ENCODE data around the gene MPP1.

MPP1 gene

GRCh38 chrX:154799556-154800348, 5.5 kb downstream of the MPP1 start:
- TF ChIP-seq CTCF (IDR thresholded peaks at IDR 0.05; ENCODE audit: low read depth, low read length, poor library complexity, severe bottlenecking) (no peak), EZH2phosphoT487 (IDR thresholded peaks at IDR 0.05; ENCODE audit: borderline replicate concordance, low read length) (no peak)
- Histone ChIP-seq H3K79me2 (ENCODE audit: control insufficient read depth, low read length) (no peaks in the 10 kb centered on the region), H3K9me3 (ENCODE audit: control insufficient read depth, insufficient read depth, low read length) (no peaks in the 10 kb centered on the region), H3K4me2 (ENCODE audit: low read length) (no peak overlapping the region), H3K27me3 (ENCODE audit: control insufficient read depth, low read length) (peaks cover 3% of the 10 kb centered on the region; the same call in 1 of the 2 replicates), H3K4me1 (ENCODE audit: control insufficient read depth, low read length) (0 out of 2 replicates have a peak, but pooled peaks cover 4% of the 10 kb centered on the region), H3K9me2 (replicated peaks; ENCODE audit: control insufficient read depth, low read length) (no peaks in the 10 kb centered on the region), H3K36me3 (ENCODE audit: control insufficient read depth, low read length) (no peaks in the 10 kb centered on the region), H3K4me3 (ENCODE audit: low read length) (no peak overlapping the region), H3F3A (ENCODE audit: control insufficient read depth, insufficient read depth) (no peaks in the 10 kb centered on the region), H3K27ac (ENCODE audit: low read depth, low read length) (no peak overlapping the region), H4K20me1 (ENCODE audit: control insufficient read depth, insufficient read depth, low read depth, low read length) (no peaks in the 10 kb centered on the region)

- TF ChIP-seq CTCF (IDR thresholded peaks at IDR 0.05; ENCODE audit: low read depth, low read length, poor library complexity, severe bottlenecking): no peak
- no peak for TF ChIP-seq EZH2phosphoT487 (IDR thresholded peaks at IDR 0.05; ENCODE audit: borderline replicate concordance, low read length)
- Histone ChIP-seq H3K4me2 (ENCODE audit: low read length) (no peak overlapping the region), H3K27ac (ENCODE audit: low read depth, low read length) (no peak overlapping the region)
These were observed 8.3 kb downstream of the MPP1 start for GRCh38 chrX:154797006-154797405.

GRCh38 chrX:154795016-154795415, 10.3 kb downstream of the MPP1 start:
- Histone ChIP-seq H3K27me3 (ENCODE audit: control insufficient read depth, low read length) (no peaks in the 10 kb centered on the region), H3K9me2 (replicated peaks; ENCODE audit: control insufficient read depth, low read length) (no peaks in the 10 kb centered on the region), H4K20me1 (ENCODE audit: control insufficient read depth, insufficient read depth, low read depth, low read length) (no peaks in the 10 kb centered on the region), H3K4me3 (ENCODE audit: low read length) (no peak overlapping the region), H3K27ac (ENCODE audit: low read depth, low read length) (no peak overlapping the region), H3K4me2 (ENCODE audit: low read length) (no peak overlapping the region), H3K79me2 (ENCODE audit: control insufficient read depth, low read length) (no peaks in the 10 kb centered on the region), H3K4me1 (ENCODE audit: control insufficient read depth, low read length) (no peaks in the 10 kb centered on the region), H3K9me3 (ENCODE audit: control insufficient read depth, insufficient read depth, low read length) (no peaks in the 10 kb centered on the region), H3K36me3 (ENCODE audit: control insufficient read depth, low read length) (no peaks in the 10 kb centered on the region), H3F3A (ENCODE audit: control insufficient read depth, insufficient read depth) (no peaks in the 10 kb centered on the region)
- TF ChIP-seq CTCF (IDR thresholded peaks at IDR 0.05; ENCODE audit: low read depth, low read length, poor library complexity, severe bottlenecking) (no peak), EZH2phosphoT487 (IDR thresholded peaks at IDR 0.05; ENCODE audit: borderline replicate concordance, low read length) (no peak)

More at GRCh38 chrX:154797006-154797405, 8.3 kb downstream of the MPP1 start:
- H3F3A ChIP-seq (ENCODE audit: control insufficient read depth, insufficient read depth): no peaks in the 10 kb centered on the region
- no peaks in the 10 kb centered on the region for H3K9me2 ChIP-seq (replicated peaks; ENCODE audit: control insufficient read depth, low read length)
- no peaks in the 10 kb centered on the region for H3K79me2 ChIP-seq (ENCODE audit: control insufficient read depth, low read length)
- 0 out of 2 replicates have a peak, but pooled peaks cover 4% of the 10 kb centered on the region for H3K4me1 ChIP-seq (ENCODE audit: control insufficient read depth, low read length)
- H3K4me3 ChIP-seq (ENCODE audit: low read length): no peak overlapping the region
- H3K27me3 ChIP-seq (ENCODE audit: control insufficient read depth, low read length): no peaks in the 10 kb centered on the region
- H4K20me1 ChIP-seq (ENCODE audit: control insufficient read depth, insufficient read depth, low read depth, low read length): no peaks in the 10 kb centered on the region
- H3K9me3 ChIP-seq (ENCODE audit: control insufficient read depth, insufficient read depth, low read length): no peaks in the 10 kb centered on the region
- H3K36me3 ChIP-seq (ENCODE audit: control insufficient read depth, low read length): no peaks in the 10 kb centered on the region

Data from DOHH2 (cell line).